ENCODE measurements around the gene LPAR1. TPM values are rescaled to one million over a fixed set of nuclear protein-coding genes. Genes with fewer than 3 reads are reported as not detected.

LPAR1 gene
- total and polyA plus RNA-seq, 9 of the 15 experiments (the other 6 are each of a cell fraction or from before 2014, with no cell fraction given), result 0.13 TPM; not detected in 8

DNA sequence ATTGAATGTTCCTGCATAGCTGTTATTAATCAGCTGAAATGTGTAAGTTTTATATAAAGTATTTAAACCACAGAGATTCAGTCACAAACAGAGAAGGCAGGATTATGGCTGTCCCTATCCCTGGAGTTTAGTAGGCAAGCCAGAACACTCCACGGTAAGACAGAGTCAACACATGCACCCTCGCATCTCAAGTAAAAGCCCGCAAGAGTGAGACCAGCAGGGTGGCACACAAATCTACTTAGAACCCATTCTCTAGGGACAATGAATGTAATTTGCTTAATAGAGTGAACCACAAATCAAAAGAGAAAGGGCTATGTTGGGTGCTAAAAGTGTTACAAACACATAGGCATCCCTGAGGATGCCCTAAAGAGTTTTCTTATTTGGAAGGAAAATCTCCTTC lies 35.1 kb downstream of the LPAR1 start (continued):
- TF ChIP-seq NCOA6 (IDR thresholded peaks at IDR 0.05) (no peak), MAFK (IDR thresholded peaks at IDR 0.05; ENCODE audit: low read length) (no peak)

DNA sequence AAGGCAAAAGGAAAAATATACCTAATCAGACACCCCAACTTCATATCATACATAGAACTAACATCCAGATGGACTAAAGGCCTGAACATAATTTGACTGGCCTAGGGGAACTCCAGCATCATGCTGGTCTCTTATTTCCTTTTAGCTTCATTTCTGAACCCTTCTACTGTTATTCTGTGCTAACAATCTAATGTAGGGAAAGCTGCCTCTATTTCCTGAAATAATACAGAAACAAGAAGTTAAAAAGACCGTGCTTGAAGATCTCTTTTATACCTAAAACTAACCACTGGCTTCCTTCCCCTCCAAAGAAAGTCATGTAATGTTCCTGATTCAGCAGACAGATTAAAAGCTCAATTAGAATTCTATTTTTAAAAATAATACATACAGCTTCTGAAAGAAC lies 36.7 kb downstream of the LPAR1 start:
- FAIRE-seq (no peak), ATAC-seq (no peak), DNase-seq (ENCODE audit: extremely low read depth in 1 of 4, low spot score in 3 of 4) (no peak)
- BruUV-seq (replicated peaks), result no TSS peak
- H3K9ac ChIP-seq (ENCODE audit: insufficient read depth in 1 of 2, low read depth in 2 of 2, low read length in 2 of 2), result no peak overlapping the region
- 0% methylated on average over 1 of the region's 1 CpG for WGBS (ENCODE audit: insufficient coverage, low coverage, missing lambda C conversion rate)
- in situ Hi-C loops (cut with MboI) (no loop called here), intact Hi-C loops (cut with micrococcal nuclease) (no loop called here)
- no peaks in the 10 kb centered on the region for H4K20me1 ChIP-seq (replicated peaks; ENCODE audit: control insufficient read depth, insufficient read depth, low read length)
- CTCF ChIA-PET (ENCODE audit: low intra/inter-chr PET ratio), result no interaction called here
- TF ChIP-seq HMBOX1 (IDR thresholded peaks at IDR 0.05), result no peak
- no peak for TF ChIP-seq CSDE1 (IDR thresholded peaks at IDR 0.05)
- no peak for TF ChIP-seq MIER1 (IDR thresholded peaks at IDR 0.05; ENCODE audit: low read depth)
- TF ChIP-seq ZNF561 (CRISPR knock-in tag; conservative IDR thresholded peaks at IDR 0.05), result no peak
- TF ChIP-seq ZNF79 (CRISPR knock-in tag; IDR thresholded peaks at IDR 0.05; ENCODE audit: low read depth), result no peak
- no peak for TF ChIP-seq STAT5A (IDR thresholded peaks at IDR 0.05; ENCODE audit: borderline replicate concordance, low read length)
- TF ChIP-seq ZZZ3 (IDR thresholded peaks at IDR 0.05), result no peak
- TF ChIP-seq NCOA4 (IDR thresholded peaks at IDR 0.05; ENCODE audit: partially characterized antibody), result no peak
- TF ChIP-seq TARDBP (IDR thresholded peaks at IDR 0.05), result no peak
- no peak for TF ChIP-seq FOXM1 (IDR thresholded peaks at IDR 0.05; ENCODE audit: low read depth)
- TF ChIP-seq FOXM1 (CRISPR knock-in tag; IDR thresholded peaks at IDR 0.05; ENCODE audit: low read depth), result no peak
- no peak for TF ChIP-seq CEBPB (tag; IDR thresholded peaks at IDR 0.05)
- no peak for TF ChIP-seq ESRRA (IDR thresholded peaks at IDR 0.05; ENCODE audit: borderline replicate concordance, low read depth)
- no peak for TF ChIP-seq SAFB (IDR thresholded peaks at IDR 0.05; ENCODE audit: borderline replicate concordance, low read depth, low read length)
- TF ChIP-seq POLR2G (IDR thresholded peaks at IDR 0.05; ENCODE audit: low read depth, low read length), result no peak
- no peak for TF ChIP-seq ILK (tag; IDR thresholded peaks at IDR 0.05; ENCODE audit: borderline replicate concordance, low read depth)
- no peak for TF ChIP-seq STAG1 (CRISPR knock-in tag; IDR thresholded peaks at IDR 0.05; ENCODE audit: borderline replicate concordance)
- no peak for TF ChIP-seq CTCF (IDR thresholded peaks at IDR 0.05 in 2 of 3, conservative IDR thresholded peaks at IDR 0.05 in 1 of 3; ENCODE audit: insufficient read depth in 2 of 3, low read depth in 1 of 3, low read length in 3 of 3)
- TF ChIP-seq RBM25 (IDR thresholded peaks at IDR 0.05; ENCODE audit: low read depth, low read length, severe bottlenecking), result no peak
- no peak for TF ChIP-seq ASH1L (IDR thresholded peaks at IDR 0.05; ENCODE audit: borderline replicate concordance, low read depth, partially characterized antibody)
- no peak for TF ChIP-seq SMC3 (conservative IDR thresholded peaks at IDR 0.05; ENCODE audit: insufficient read depth, low read depth, low read length)
- H3K4me1 ChIP-seq (replicated peaks in 1 of 2; ENCODE audit: control insufficient read depth in 2 of 2, insufficient read depth in 2 of 2, low read length in 2 of 2), result no peaks in the 10 kb centered on the region
- H3K4me3 ChIP-seq, result no peak overlapping the region
- H3K9me1 ChIP-seq (ENCODE audit: control insufficient read depth, insufficient read depth, low read length), result no peaks in the 10 kb centered on the region
- POLR2A ChIA-PET, result interaction anchor here (0.6 kb wide), 1 partner anchor 113 kb away, joined by 3 read pairs; no protein-coding TSS in a partner anchor
- no peak overlapping the region for H2AFZ ChIP-seq (ENCODE audit: low read depth, low read length)
- no peaks in the 10 kb centered on the region for H3K79me2 ChIP-seq (ENCODE audit: control insufficient read depth, insufficient read depth, low read length)
- no peaks in the 10 kb centered on the region; the same call in 1 of the 2 replicates for H3K9me3 ChIP-seq (replicated peaks; ENCODE audit: control insufficient read depth, insufficient read depth, low read depth, low read length)
- H3K36me3 ChIP-seq (ENCODE audit: control insufficient read depth, insufficient read depth, low read length), result no peaks in the 10 kb centered on the region
- H3K27ac ChIP-seq (ENCODE audit: extremely low read depth, low read depth, low read length), result no peak overlapping the region
- no peaks in the 10 kb centered on the region for H3K27me3 ChIP-seq (ENCODE audit: control insufficient read depth in 2 of 2, insufficient read depth in 2 of 2, low read length in 2 of 2)
- H3K4me2 ChIP-seq (ENCODE audit: insufficient read depth, low read length), result no peak overlapping the region

Measured in K562 (cell line).